GM20000 (cell line): Measurements from ENCODE around the gene ST6GALNAC2.
"Not testable (repeated sequence)": the region's sequence is repeated elsewhere in the genome, so short reads cannot be mapped to it uniquely, and the experiment has no call there.

Experiments used
- DNase-seq: peaks from one replicate; pipeline ENCODE4 v3.0.0; 2012; ENCODE audit warnings: low spot score
- TF ChIP-seq, protein P1 (sequence below): IDR thresholded peaks from 2 replicates; pipeline ENCODE4 v1.5.1; 2012; ENCODE audit warnings: mild to moderate bottlenecking, control low read depth; ENCODE audit errors: extremely low read depth, missing control alignments

ST6GALNAC2 gene

GRCh38 chr17:76536511-76537287 is 49.0 kb downstream of the ST6GALNAC2 start:
- no peak for DNase-seq
- TF ChIP-seq, protein P1, sequence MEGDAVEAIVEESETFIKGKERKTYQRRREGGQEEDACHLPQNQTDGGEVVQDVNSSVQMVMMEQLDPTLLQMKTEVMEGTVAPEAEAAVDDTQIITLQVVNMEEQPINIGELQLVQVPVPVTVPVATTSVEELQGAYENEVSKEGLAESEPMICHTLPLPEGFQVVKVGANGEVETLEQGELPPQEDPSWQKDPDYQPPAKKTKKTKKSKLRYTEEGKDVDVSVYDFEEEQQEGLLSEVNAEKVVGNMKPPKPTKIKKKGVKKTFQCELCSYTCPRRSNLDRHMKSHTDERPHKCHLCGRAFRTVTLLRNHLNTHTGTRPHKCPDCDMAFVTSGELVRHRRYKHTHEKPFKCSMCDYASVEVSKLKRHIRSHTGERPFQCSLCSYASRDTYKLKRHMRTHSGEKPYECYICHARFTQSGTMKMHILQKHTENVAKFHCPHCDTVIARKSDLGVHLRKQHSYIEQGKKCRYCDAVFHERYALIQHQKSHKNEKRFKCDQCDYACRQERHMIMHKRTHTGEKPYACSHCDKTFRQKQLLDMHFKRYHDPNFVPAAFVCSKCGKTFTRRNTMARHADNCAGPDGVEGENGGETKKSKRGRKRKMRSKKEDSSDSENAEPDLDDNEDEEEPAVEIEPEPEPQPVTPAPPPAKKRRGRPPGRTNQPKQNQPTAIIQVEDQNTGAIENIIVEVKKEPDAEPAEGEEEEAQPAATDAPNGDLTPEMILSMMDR = no peak

GRCh38 chr17:76535788-76536510 is 49.7 kb downstream of the ST6GALNAC2 start:
- TF ChIP-seq, protein P1 = no peak
- no peak for DNase-seq

DNA sequence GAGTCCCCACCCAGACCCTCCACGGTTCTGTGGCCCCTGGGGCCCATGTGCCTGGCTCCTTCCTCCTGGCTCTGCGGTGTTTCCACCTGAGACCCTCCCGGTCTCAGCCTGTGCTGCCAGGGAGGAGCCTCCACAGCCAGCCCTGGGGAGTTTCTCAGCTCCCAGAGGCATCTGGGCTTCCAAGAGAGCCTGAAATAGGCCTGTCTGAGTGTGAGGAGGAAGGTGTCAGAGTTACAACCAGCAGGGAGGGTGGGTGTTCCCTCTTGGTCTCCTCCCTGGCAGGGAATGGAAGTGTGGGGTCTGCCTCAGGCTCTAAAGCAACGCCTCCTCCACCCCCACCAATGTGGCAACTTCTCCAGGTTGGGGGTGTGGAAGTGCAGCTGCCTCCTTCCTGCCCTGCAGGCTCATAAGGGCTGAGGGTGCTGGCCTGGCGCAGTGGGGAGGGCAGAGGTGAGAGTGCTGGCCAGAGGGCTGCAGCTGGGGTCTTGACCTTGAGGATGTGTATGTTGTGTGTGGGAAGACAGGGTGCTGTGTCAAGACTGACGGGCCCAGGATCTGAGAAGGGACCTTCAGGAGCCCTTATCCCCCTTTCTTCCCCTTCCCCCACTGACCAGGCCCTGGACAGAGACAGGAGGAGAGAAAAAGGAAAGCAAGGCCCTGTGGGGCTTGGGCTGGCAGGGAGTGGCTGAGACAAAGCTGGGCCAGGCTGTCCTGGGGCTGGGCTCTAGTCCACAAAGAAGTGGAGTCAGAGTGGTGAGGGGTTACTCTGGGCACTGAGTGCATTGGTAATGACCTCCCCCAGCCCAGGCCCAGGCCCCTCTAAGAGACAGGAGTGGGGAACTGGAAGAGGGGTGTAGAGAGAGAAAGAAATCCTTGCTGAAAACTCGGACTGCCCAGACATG is 50.6 kb downstream of the ST6GALNAC2 start:
- no peak for DNase-seq
- TF ChIP-seq, protein P1 = no peak

GRCh38 chr17:76533640-76534359 is 51.9 kb downstream of the ST6GALNAC2 start:
- DNase-seq = not testable (repeated sequence)

DNA sequence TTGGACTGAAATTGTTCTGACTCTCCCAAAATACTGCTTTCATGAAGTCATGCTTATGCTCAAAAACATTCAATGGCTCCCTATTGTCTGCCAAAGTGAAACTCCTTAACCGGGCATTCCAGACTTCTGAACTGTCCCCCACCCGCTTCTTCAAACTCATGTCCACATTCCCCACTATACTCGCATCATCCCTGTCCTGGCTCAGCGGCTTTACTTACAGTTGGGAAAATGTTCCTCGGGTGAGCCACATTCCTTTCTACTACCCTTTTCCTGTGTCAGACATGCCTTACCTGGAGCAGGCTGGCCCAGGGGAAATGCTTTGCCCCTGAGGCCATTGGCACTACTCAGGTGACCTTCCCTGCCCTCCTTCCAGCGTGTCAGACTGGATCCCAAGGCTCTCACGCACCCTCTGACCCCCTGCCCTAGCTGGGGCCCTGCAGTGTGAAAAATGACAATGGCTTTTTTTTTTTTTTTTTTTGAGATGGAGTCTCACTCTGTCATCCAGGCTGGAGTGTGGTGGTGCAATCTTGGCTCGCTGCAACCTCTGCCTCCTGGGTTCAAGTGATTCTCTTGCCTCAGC is 53.5 kb downstream of the ST6GALNAC2 start:
- TF ChIP-seq, protein P1 = no peak
- no peak for DNase-seq

DNA sequence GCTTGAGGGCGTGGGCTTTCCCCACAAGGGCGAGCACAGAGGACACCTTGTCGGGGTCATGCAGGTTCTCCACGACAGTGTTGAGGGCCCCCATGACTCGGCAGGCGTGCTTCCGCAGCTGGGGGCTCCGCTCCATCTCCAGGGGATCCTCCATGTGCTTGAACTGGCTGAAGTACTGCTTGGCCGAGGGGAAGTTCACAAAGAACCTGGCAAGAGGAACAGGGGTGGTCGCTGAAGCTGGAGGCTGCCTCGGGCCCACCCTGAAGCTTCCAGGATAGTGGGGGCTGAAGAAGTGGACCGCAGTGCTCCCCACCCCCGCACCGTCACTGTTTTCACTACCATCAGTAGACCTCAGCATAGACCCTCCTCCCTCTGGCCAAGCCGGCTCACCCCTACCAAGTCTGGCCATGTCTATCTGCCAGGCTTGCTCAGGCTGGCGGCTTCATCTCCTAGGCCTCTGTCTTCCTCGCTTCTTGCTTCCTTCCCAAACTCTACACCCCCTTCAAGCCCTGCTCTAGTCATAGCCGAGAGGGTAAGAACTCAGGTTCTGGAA is 54.1 kb downstream of the ST6GALNAC2 start:
- DNase-seq = no peak
- TF ChIP-seq, protein P1 = no peak
